Hematopoietic multipotent progenitor cell treated with erythropoietin and hydrocortisone succinate and interleukin-3 and kit ligand, for 8 days (in vitro differentiated cells): ENCODE data around the gene CLCN3.
"Not testable (repeated sequence)": the region's sequence is repeated elsewhere in the genome, so short reads cannot be mapped to it uniquely, and the experiment has no call there.

Source experiments
- DNase-seq: peaks from one replicate; pipeline ENCODE4 v3.0.0-alpha.2; 2015

CLCN3 gene

DNA sequence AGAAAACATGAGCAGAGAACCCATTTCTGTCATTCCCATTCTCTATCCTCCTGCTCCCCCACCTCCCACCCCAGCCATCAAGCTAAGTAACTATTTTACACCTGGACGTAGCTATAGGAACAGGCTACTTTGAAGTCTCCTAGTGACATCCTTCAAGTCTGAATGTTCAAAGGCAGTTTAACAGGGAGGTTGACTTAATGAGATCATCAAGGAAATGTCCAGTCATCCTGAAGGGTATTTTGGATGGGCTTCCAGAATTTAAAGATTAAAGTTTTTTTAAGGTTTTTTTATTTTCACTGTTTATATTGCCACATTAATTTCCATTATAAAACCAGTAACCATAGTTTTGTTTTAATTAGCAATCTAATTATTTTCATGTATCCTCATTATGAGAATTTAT, 96.3 kb downstream of the CLCN3 start:
- no peak for DNase-seq

DNA sequence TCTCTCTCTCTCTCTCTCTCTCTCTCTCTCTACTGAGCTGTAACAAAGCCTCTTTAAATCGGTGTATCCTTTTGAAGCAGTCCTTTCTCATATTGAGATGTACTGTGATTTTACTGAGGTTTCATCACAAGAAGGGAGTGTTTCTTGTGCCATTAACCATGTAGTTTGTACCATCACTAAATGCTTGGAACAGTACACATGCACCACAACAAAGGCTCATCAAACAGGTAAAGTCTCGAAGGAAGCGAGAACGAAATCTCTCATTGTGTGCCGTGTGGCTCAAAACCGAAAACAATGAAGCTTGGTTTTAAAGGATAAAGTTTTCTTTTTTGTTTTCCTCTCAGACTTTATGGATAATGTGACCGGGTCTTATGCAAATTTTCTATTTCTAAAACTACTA, 100.2 kb downstream of the CLCN3 start:
- no peak for DNase-seq

DNA sequence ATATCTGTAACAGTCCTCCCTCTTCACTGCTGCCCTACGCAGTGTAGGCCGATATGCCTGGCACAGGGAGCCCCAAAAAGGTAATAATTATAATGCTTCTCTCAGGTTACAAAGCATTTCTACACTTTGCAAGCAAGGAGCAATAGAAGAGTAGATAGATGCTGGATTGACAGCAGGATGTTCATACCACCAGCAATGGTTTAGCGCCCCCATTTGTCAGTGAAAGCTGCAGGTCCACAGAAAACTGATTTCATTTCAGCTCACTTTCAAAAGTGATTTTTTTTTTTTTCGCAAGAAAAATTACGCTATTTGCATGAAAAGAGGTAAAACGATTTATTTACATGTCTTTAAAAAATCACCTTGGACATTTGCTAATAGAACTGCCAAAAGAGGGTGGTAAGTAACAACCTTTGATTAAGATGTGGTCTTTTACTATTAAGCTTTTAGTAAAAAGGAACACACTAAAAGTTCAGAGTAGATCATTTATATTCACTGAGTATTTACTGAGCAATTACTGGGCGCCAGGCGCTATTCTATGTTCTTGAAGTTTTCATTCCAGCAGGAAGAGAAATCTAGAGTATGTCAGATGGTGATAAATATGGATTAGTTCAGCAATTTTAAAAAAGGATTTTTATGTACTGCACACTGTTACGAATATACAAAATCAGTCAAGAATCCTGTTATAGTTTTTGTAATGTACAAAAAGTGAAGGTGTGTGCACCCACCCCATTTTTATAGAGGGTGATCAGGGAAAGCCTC, 103.0 kb downstream of the CLCN3 start:
- peak; percentile 51 for DNase-seq

DNA sequence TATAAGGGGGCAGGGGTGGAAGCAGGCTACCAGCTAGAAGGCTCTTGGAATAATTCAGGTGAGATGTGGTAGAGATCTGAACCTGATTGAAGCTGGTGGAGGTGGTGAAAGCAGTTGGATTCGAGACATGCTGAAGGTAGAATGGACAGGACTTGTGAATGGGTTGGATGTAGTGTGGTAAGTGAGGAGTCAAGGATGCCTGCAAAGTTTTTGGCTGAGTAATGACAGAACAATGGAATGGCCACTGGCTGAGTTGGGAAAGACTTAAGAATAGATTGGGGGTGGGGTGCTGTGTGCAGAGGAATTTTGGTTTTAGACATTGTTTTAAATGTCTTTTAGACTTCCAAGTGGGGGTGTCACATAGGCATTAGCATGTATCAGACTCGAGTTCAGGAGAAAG, 103.9 kb downstream of the CLCN3 start:
- DNase-seq = no peak

DNA sequence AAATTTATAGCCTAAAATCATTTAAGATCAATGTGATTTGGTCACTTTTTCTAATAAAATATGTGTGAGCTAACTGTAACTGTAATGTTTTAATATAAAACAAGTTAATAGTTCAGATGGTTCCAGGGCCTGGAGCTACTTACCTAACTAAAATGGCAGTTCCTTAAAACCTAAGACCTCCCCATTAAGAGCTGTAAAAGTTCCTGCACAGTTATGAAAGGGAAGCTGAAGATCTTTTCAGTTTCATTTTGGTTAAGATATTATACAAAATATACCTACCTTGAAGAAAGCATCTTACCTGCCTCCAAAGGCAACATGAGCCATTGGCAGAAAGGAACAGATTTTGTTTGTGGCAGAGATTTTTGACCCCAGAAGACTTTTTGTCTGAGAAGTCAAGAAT, 107.2 kb downstream of the CLCN3 start:
- DNase-seq = no peak

DNA sequence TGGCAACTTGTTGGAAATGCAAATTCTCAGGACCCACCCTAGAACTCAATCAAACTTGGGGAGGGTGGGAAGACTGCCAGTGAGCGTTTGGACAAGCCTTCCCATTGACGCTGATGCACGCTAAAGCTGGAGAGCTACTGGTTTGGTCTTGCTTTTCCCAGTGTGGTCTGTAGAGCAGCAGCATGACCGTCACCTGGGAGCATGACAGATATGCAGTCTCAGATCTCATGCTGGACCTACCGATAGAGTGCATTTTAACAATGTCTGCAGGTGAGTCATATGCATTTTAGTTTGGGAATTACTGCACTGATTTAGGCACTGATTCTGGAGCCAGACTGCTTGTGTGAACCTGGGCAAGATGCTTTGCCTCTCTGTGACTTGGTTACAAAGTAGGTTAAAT, 110.2 kb downstream of the CLCN3 start:
- no peak for DNase-seq

DNA sequence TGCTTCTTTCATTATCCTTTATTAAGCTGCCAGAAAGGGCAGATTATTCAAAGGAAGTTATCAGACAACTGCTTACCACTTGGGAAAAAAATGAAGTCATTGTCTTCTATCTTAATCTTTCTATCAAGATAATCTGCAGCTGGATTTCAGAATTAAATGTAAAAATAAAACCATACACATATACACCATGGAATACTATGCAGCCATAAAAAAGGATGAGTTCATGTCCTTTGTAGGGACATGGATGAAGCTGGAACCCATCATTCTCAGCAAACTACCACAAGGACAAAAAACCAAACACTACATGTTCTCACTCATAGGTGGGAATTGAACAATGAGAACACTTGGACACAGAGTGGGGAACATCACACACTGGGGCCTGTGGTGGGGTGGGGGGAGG, 118.2 kb downstream of the CLCN3 start:
- not testable (repeated sequence) for DNase-seq

DNA sequence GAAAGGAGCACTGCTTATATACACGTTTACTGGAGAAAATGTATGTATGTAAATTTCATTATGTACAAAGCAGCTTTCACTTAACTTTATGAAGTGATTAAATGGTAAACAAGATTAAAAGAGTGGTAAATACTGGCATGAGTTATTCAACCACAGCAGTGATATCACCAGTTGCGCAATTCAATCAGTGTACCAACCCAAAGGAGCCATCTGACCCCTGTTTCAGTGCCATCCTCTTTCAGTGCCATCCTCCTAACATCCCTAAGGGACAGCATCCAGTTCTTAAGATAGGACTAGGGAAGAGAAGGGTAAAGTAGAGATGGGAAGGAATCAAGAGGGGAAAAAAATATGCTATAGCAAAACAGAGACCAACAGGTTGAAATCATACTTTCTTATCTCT, 121.2 kb downstream of the CLCN3 start:
- no peak for DNase-seq

DNA sequence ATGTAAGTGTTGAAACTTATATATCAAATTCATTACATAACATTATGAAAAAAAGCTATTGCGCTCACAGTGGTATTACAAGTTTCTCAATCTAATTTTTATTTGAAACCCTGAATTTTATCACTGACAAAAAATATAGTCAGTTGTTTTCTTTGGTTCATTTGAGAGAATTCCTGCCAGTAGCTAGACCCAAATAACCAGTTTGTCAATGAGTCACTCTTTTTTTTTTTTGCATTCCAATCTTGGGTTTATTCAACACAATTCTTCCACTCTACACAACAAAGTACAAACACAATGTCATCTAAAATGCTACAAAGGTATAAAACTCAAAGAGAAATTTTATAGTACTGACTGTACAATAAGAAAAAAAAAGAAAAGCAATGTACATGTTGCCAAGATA, 124.2 kb downstream of the CLCN3 start:
- DNase-seq = no peak

DNA sequence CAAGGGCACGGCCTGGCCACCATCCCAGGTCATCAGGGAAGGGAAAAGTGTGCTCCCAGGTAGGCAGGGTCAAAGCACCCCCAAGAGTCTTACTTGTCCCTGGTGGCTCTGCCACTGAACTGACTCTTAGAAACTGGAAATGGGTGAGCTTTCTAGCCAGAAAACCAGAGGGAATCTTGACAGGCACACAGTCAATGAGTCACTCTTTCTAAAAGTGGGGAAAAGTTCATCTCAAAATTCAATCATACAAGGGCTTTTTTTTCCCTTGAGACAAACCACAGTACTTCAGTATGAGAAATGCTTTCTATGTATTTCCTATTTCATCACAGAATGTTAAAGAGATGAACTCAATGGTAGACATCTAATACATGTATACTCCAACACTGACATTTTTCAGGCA, 124.9 kb downstream of the CLCN3 start:
- DNase-seq = no peak

DNA sequence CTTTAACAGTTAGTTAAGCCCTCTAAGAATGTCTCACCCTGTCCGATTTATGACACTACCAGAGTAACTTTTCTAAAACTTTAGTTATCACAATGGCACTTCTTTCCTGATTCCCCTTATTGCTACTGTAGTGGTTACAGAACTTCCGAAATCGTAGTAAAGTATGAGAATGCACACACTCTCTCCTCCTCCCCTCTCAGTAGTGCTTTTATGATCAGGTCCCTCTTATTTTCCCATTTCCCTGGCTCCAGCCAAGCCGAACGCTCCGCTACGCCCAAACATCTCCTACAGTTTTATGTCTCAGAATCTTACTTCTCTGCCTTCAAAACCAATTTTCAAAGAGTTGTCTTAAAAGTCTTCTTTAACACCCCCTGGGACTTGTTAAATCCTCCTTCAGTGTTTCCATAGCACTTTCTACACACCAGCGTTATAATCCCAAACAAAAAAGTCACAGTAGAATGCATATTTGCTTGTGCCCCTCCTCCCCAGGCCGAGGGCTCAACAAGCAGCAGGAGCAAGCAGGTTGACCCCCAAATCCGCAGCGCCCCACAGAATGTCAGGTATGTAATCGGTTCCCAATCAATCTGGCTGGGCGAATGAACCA, 136.7 kb downstream of the CLCN3 start:
- peak; percentile 18 for DNase-seq

DNA sequence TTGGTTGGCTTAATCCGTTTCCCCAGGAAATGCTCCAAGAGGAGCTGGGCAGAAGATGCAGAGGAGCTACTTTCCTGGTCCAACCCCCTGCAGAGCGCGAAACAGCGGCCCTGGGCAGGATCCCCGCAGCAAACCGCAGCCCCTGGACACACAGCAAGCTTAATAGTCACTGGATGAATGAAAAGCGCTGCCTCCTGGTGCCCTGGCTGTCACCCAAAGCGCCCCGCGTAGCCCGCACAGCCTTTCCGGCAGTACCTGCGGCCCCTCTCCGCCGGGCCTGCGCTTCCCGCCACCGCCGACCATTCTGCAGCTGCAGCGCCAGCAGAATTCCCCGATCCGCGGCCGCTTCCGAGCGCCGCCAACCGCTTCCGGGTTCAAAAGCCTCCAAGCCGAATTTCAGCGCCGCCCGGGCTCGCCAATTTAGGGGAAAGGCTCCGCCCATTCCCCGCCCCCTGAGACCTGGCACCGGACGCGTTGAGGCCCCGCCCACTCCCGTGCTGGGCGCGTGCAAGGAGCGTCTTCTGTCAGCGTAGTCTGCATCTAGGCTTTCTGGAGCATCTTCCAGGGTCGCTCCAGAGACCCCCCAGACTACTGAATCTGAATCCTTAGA, 137.3 kb downstream of the CLCN3 start, which contains the start of gene HPF1:
HPF1 (minus strand) TSS at position 370 of the 610 bp plus-strand sequence; CDS start at position 303, 67 bp downstream.
- DNase-seq = peak; percentile 95

DNA sequence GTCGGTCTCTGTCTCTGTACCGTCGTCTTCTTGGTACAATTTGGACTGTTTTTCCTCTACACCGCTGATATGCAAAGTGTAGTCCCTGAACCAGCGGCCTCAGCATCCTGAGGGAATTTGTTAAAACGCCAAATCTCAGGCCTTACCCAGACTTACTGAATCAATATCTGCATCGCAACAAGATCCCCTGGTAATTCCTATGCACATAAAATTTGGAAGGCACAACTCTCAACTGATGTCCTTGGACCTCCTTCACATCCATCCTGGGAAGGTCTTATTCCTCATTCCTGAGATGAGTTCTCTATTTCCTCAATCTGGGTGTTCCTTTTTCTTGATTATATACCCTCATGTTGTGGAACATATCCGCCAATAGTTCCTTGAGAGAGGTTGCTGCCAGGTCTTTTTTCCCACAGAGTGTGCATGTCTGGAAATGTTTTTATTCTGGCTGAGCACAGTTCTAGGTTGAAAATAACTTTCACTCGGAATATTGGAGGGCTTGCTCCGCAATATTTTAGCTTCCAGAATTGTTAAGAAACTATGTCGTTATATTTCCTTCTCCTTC, 138.1 kb downstream of the CLCN3 start:
- no peak for DNase-seq

DNA sequence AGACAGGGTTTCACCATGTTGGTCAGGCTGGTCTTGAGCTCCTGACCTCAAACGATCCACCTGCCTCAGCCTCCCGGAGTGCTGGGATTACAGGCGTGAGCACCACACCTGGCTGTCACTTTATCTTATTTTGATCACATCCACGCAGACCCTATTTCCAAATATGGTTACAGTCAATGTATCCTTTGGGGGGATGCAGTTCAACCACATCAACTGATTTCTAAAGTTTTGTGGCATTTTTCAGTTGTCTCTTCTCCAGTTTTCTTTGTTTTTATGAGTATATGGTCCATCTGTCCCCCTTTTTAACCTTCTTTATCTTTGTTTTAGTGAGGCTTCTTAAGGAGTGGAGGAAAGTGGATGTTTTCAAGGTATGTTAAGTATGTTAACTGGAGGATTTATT, 141.5 kb downstream of the CLCN3 start:
- DNase-seq = no peak

DNA sequence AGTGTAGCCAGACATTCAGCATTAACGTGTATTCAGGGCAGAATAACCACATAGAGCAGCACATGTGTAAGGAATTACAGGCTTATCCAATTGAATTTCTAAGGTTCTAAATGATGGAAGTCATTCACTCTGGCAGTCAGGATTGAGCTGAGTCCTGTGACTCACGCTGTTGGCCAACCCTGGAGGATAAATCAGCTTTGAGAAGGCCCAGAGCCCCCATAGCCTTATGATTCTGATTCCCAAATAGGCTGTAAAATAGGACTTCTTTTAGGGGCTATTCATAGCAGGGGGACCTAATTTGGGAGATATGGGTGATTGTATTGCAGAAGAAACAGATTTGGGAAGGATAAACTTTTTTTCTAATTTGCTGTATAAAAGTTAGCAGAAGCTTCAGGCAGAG, 145.5 kb downstream of the CLCN3 start:
- no peak for DNase-seq

DNA sequence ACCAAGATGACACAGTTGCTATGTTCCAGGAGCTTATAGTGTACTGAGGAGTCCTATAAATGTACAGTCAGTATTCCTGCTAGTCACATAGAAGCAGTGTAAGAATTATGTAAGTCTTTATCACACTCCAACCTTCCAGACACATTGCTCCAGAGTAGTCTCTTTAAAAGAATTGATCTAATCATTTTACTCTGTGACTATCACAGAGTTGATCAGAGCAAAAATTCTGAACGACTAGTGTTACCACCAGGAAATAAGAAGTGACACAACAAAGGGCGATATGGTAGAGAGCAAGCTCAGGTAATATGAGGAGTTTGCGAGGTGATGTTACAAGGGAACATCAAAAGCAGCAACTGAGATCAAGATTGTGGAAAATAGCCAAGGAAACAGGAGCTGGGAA, 146.4 kb downstream of the CLCN3 start:
- DNase-seq = no peak

DNA sequence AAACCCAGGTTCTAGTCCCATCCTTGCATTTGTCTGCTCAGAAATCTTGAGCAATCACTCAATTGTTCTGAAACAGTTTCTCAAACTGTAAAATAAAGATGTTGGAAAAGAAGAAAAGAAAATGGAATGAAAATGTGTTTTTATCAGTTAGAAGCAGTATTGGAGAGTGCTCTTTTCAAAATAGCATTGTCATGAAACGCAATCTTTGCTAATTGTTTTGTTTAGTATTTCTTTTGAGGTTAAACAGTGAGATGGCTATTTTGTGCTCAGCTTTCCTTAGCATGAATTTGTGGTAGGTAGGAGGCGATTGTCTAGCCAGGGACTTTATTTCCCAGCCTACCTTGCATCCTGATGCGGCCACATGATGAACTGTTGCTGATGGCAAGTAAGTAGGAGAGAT, 148.0 kb downstream of the CLCN3 start:
- DNase-seq = no peak

DNA sequence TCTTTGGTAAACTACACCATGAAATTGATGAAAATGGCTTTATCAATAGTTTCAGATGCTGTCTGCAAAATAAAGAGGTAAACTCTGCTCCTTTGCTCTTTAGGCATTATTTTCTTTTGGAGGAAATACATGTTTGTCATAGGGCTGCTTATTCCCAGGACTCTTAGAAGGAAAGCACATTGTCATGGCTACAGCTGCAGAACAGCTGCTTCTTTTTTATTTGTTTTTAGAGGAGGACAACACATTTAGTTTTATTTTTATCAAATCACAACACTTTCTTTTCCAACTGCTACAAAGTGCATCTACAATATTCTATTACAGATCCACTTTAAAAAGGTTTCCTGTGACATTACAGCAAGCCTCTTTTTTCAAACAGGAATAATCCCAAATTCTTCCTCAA, 150.0 kb downstream of the CLCN3 start:
- no peak for DNase-seq

DNA sequence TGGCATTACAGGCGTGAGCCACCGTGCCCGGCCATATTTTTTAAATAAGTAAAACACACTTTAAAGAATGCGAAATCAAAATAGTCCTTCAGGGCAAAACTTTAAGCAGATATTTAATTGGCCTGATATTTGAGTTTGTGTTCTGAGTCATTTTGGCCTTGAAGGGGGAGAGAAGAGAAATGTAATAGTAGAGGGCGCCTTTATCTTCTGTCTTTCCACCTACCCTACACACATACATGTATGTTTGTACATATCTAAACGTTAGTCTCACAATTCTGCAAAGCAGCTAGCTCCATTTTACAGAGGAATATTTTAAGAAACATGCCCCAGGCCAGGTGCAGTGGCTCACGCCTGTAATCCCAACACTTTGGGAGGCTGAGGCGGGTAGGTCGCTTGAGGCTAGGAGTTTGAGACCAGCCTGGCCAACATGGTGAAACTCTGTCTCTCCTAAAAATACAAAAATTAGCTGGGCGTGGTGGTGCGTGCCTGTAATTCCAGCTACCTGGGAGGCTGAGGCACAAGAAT, 151.2 kb downstream of the CLCN3 start:
- DNase-seq = not testable (repeated sequence)
